GM12873 (cell line): ENCODE measurements around the gene ADGRA1.

Source experiments
- CTCF ChIP-seq: IDR thresholded peaks from 2 replicates; pipeline ENCODE4 v1.5.1; 2012; ENCODE audit warnings: low read depth, mild to moderate bottlenecking, moderate library complexity, low read length, control low read depth; ENCODE audit not compliant: insufficient read depth; ENCODE audit errors: missing control alignments

Gene ADGRA1

GRCh38 chr10:133129859-133130495 is 42.3 kb downstream of the ADGRA1 start:
- TF ChIP-seq CTCF = no peak

GRCh38 chr10:133130602-133131001 is 42.9 kb downstream of the ADGRA1 start:
- TF ChIP-seq CTCF = no peak

GRCh38 chr10:133131053-133131452 is 43.3 kb downstream of the ADGRA1 start:
- TF ChIP-seq CTCF = no peak

- no peak for TF ChIP-seq CTCF
Observed at GRCh38 chr10:133131734-133132472, 44.2 kb downstream of the ADGRA1 start.

- TF ChIP-seq CTCF = no peak
Observed at GRCh38 chr10:133132473-133133291, 45.0 kb downstream of the ADGRA1 start.

GRCh38 chr10:133133471-133134231 is 45.9 kb downstream of the ADGRA1 start:
- no peak for TF ChIP-seq CTCF
